Activated CD4-positive, alpha-beta T cell treated with anti-CD3 and anti-CD28 coated beads for 36 hours (primary cell): Measurements from ENCODE around the gene ZACN. TPM values are rescaled to one million over a fixed set of nuclear protein-coding genes. Genes with fewer than 3 reads are reported as not detected.
"Not testable (repeated sequence)": the region's sequence is repeated elsewhere in the genome, so short reads cannot be mapped to it uniquely, and the experiment has no call there.

ENCODE experiments used
- ATAC-seq: fragments of 200-7000 bp; cut with Tn5 transposase; one replicate; pipeline ENCODE4 v1.10.0; 2021; ENCODE audit warnings: mild to moderate bottlenecking, moderate library complexity
- CTCF ChIA-PET: fragments of 350-600 bp; sonication (Branson Sonifier 250); formaldehyde crosslinking; loops from one replicate; lab custom pipeline; 2021; ENCODE audit warnings: antibody characterized with exemption; lab: Charles Lee
- POLR2A ChIA-PET: fragments of 350-600 bp; sonication (Branson Sonifier 250); formaldehyde crosslinking; loops from one replicate; lab custom pipeline; 2021; ENCODE audit warnings: antibody characterized with exemption, inconsistent platforms; lab: Charles Lee
- DNase-seq: peaks from one replicate; pipeline ENCODE4 v3.0.0-alpha.2; 2020
- H3K27ac Mint-ChIP-seq: one replicate; pipeline ENCODE4 v1.8.0; 2021; ENCODE audit warnings: mixed read lengths
- H3K27me3 Mint-ChIP-seq: one replicate; pipeline ENCODE4 v1.8.0; 2021; ENCODE audit warnings: mixed read lengths
- H3K36me3 Mint-ChIP-seq: one replicate; pipeline ENCODE4 v1.8.0; 2021; ENCODE audit warnings: low read depth, mixed read lengths
- H3K4me1 Mint-ChIP-seq: one replicate; pipeline ENCODE4 v1.8.0; 2021; ENCODE audit warnings: mixed read lengths
- H3K4me3 Mint-ChIP-seq: one replicate; pipeline ENCODE4 v1.8.0; 2021; ENCODE audit warnings: mild to moderate bottlenecking, moderate library complexity, mixed read lengths
- H3K9me3 Mint-ChIP-seq: one replicate; pipeline ENCODE4 v1.8.0; 2021; ENCODE audit warnings: low read depth, mixed read lengths
- intact Hi-C, 2 experiments: fragments of 100-400 bp; cut with DNase I in 1 of 2; cut with micrococcal nuclease in 1 of 2; formaldehyde crosslinking; loops; one replicate each; pipeline versions ENCODE4 v1.14.2 to v1.15.1; 2022 to 2024; cut with DNase I, micrococcal nuclease
- total RNA-seq, 2 experiments: library from RNA; stranded (reverse); gene quantifications; one replicate each; pipeline ENCODE4 v1.2.3, GENCODE V29; 2021

Gene ZACN
- total RNA-seq, 2 experiments from 2014 or later, result 4.8 to 5.4 TPM

- ChIA-PET POLR2A (no interaction called here), CTCF (interaction anchor here (1.0 to 1.7 kb wide), 2 partner anchors 9 to 42 kb away, joined by 3 to 6 read pairs; no protein-coding TSS in a partner anchor)
- H3K27ac Mint-ChIP-seq, result no peak overlapping the region
- peaks cover 60% of the 10 kb centered on the region for H3K36me3 Mint-ChIP-seq
- DNase-seq (no peak), ATAC-seq (no peak)
- no peaks in the 10 kb centered on the region for H3K27me3 Mint-ChIP-seq
- H3K9me3 Mint-ChIP-seq, result no peaks in the 10 kb centered on the region
- H3K4me3 Mint-ChIP-seq, result no peak overlapping the region
- peaks cover 17% of the 10 kb centered on the region for H3K4me1 Mint-ChIP-seq
- intact Hi-C loops, result no loop called here
These were observed 22.1 kb upstream of the ZACN start for GRCh38 chr17:76056882-76057281.

GRCh38 chr17:76058264-76058663 is 20.7 kb upstream of the ZACN start:
- intact Hi-C loops, H3K9me3 Mint-ChIP-seq, ATAC-seq, H3K27me3 Mint-ChIP-seq, H3K27ac Mint-ChIP-seq, DNase-seq, H3K4me3 Mint-ChIP-seq: not testable (repeated sequence)
- ChIA-PET CTCF (interaction anchor here (0.6 kb wide), 1 partner anchor 25 kb away, joined by 4 read pairs; no protein-coding TSS in a partner anchor), POLR2A (interaction anchor here (0.6 kb wide), 1 partner anchor 163 kb away, joined by 3 read pairs; no protein-coding TSS in a partner anchor)
- Mint-ChIP-seq H3K4me1 (peaks cover 24% of the 10 kb centered on the region), H3K36me3 (peaks cover 62% of the 10 kb centered on the region)

- peak; percentile 81 for DNase-seq
- intact Hi-C loops, result loop anchor here in 1 of 2 experiments (1.0 kb wide), 1 partner anchor 7 kb away; no protein-coding TSS in a partner anchor
- H3K4me3 Mint-ChIP-seq, result peak overlapping the region; percentile 63
- ChIA-PET POLR2A (interaction anchor here (0.6 to 1.5 kb wide), 2 partner anchors 8 to 1345 kb away, joined by 3 to 10 read pairs; partner anchors contain the start of gene SRP68), CTCF (interaction anchor here (0.6 to 3.2 kb wide), 10 partner anchors 10 to 434 kb away, joined by 3 to 16 read pairs (median 4); partner anchors contain the start of gene ZACN)
- no peaks in the 10 kb centered on the region for H3K9me3 Mint-ChIP-seq
- H3K27me3 Mint-ChIP-seq, result no peaks in the 10 kb centered on the region
- H3K4me1 Mint-ChIP-seq, result peaks cover 31% of the 10 kb centered on the region
- H3K27ac Mint-ChIP-seq, result peak overlapping the region; percentile 81
- peak; percentile 91 for ATAC-seq
- peaks cover 66% of the 10 kb centered on the region for H3K36me3 Mint-ChIP-seq
These were observed 15.0 kb upstream of the ZACN start for GRCh38 chr17:76063875-76064546.

- POLR2A ChIA-PET, result interaction anchor here (0.6 kb wide), 1 partner anchor 90 kb away, joined by 3 read pairs; no protein-coding TSS in a partner anchor
- intact Hi-C loops, result no loop called here
- Mint-ChIP-seq H3K9me3 (no peaks in the 10 kb centered on the region), H3K27me3 (no peaks in the 10 kb centered on the region), H3K27ac (peak overlapping the region; percentile 19), H3K36me3 (peaks cover 63% of the 10 kb centered on the region), H3K4me3 (no peak overlapping the region), H3K4me1 (peaks cover 38% of the 10 kb centered on the region)
- CTCF ChIA-PET, result interaction anchor here (0.9 to 1.6 kb wide), 2 partner anchors 9 to 213 kb away, joined by 3 to 6 read pairs; no protein-coding TSS in a partner anchor
- ATAC-seq (no peak), DNase-seq (no peak)
These were observed 13.2 kb upstream of the ZACN start for GRCh38 chr17:76065775-76066174.

GRCh38 chr17:76071531-76072147 is 7.3 kb upstream of the ZACN start:
- Mint-ChIP-seq H3K27me3 (peaks cover 23% of the 10 kb centered on the region), H3K27ac (peak overlapping the region; percentile 100), H3K4me1 (peaks cover 39% of the 10 kb centered on the region), H3K36me3 (peaks cover 29% of the 10 kb centered on the region), H3K4me3 (peak overlapping the region; percentile 94), H3K9me3 (no peaks in the 10 kb centered on the region)
- POLR2A ChIA-PET, result interaction anchor here (0.6 to 1.8 kb wide), 9 partner anchors 8 to 656 kb away, joined by 3 to 19 read pairs (median 8); partner anchors contain the start of gene UBALD2
- intact Hi-C loops, result loop anchor here in 1 of 2 experiments (1.0 to 5.0 kb wide), 14 partner anchors 8 to 656 kb away; partner anchors contain the start of genes ACOX1, EXOC7, FOXJ1 and JMJD6
- DNase-seq (peak; percentile 56), ATAC-seq (peak; percentile 70)
- CTCF ChIA-PET, result interaction anchor here (0.6 to 1.3 kb wide), 9 partner anchors 9 to 1282 kb away, joined by 3 to 5 read pairs (median 3); no protein-coding TSS in a partner anchor

- Mint-ChIP-seq H3K27ac (peak within 1 kb of the TSS; percentile 100), H3K27me3 (peaks cover 28% of the 10 kb centered on the region), H3K9me3 (no peaks in the 10 kb centered on the region), H3K4me3 (peak within 1 kb of the TSS; percentile 94), H3K4me1 (peaks cover 44% of the 10 kb centered on the region), H3K36me3 (peaks cover 24% of the 10 kb centered on the region)
- ATAC-seq, result peak; percentile 79
- intact Hi-C loops, result loop anchor here in 1 of 2 experiments (1.0 to 5.0 kb wide), 6 partner anchors 31 to 655 kb away; partner anchors contain the start of genes EXOC7, JMJD6, METTL23 and PRPSAP1
- DNase-seq, result peak; percentile 90
- POLR2A ChIA-PET, result interaction anchor here (0.6 to 1.8 kb wide), 7 partner anchors 9 to 297 kb away, joined by 4 to 19 read pairs (median 9); partner anchors contain the start of gene UBALD2
- CTCF ChIA-PET, result interaction anchor here (0.9 to 1.3 kb wide), 5 partner anchors 8 to 227 kb away, joined by 3 to 5 read pairs (median 3); no protein-coding TSS in a partner anchor
These were observed 6.7 kb upstream of the ZACN start, which contains the start of gene SRP68 for GRCh38 chr17:76072148-76072858. Gene SRP68, minus strand, starts transcription at chr17:76072517. Its CDS starts 26 bp downstream, at chr17:76072491.

GRCh38 chr17:76074390-76075363 is 4.3 kb upstream of the ZACN start, which contains the start of gene GALR2:
Gene GALR2, plus strand, starts transcription at chr17:76074781. Its CDS starts 103 bp downstream, at chr17:76074884.
- intact Hi-C loops, result loop anchor here (5.0 kb wide), 3 partner anchors 62 to 653 kb away; partner anchors contain the start of genes JMJD6 (in 1 of the 2) and METTL23 (in 1 of the 2)
- H3K27ac Mint-ChIP-seq, result no peak within 1 kb of the TSS
- peaks cover 15% of the 10 kb centered on the region for H3K36me3 Mint-ChIP-seq
- peaks cover 56% of the 10 kb centered on the region for H3K4me1 Mint-ChIP-seq
- H3K9me3 Mint-ChIP-seq, result no peaks in the 10 kb centered on the region
- CTCF ChIA-PET, result interaction anchor here (1.5 kb wide), 1 partner anchor 61 kb away, joined by 5 read pairs; no protein-coding TSS in a partner anchor
- H3K27me3 Mint-ChIP-seq, result peaks cover 40% of the 10 kb centered on the region
- ATAC-seq (no peak), DNase-seq (peak; percentile 39)
- peak within 1 kb of the TSS; percentile 49 for H3K4me3 Mint-ChIP-seq
- POLR2A ChIA-PET, result no interaction called here

- POLR2A ChIA-PET, result no interaction called here
- Mint-ChIP-seq H3K27ac (no peak overlapping the region), H3K27me3 (peaks cover 40% of the 10 kb centered on the region), H3K9me3 (no peaks in the 10 kb centered on the region), H3K4me1 (peaks cover 56% of the 10 kb centered on the region), H3K36me3 (peaks cover 9% of the 10 kb centered on the region), H3K4me3 (peak overlapping the region; percentile 49)
- CTCF ChIA-PET, result interaction anchor here (0.6 to 1.5 kb wide), 2 partner anchors 62 to 65 kb away, joined by 3 to 5 read pairs; no protein-coding TSS in a partner anchor
- peak; percentile 60 for DNase-seq
- intact Hi-C loops, result loop anchor here in 1 of 2 experiments (5.0 kb wide), 1 partner anchor 63 kb away; no protein-coding TSS in a partner anchor
- ATAC-seq, result no peak
These were observed 3.4 kb upstream of the ZACN start for GRCh38 chr17:76075364-76076145.
